H1 (cell line): ENCODE results near the gene ATP6V1G3. TPM values are rescaled to one million over a fixed set of nuclear protein-coding genes. Genes with fewer than 3 reads are reported as not detected.

Source experiments
- CTCF ChIA-PET: fragments of 300-600 bp; sonication (Branson Sonifier 250); formaldehyde crosslinking; loops from one replicate; lab custom pipeline; 2021; ENCODE audit not compliant: partially characterized antibody; lab: Charles Lee
- POLR2A ChIA-PET: fragments of 300-600 bp; sonication (Branson Sonifier 250); formaldehyde crosslinking; loops from one replicate; lab custom pipeline; 2021; ENCODE audit warnings: inconsistent platforms; ENCODE audit not compliant: partially characterized antibody; lab: Charles Lee
- DNase-seq, 2 experiments: peaks; one replicate each; pipeline versions ENCODE4 v3.0.0 to v3.0.0-alpha.2; 2010 to 2022; ENCODE audit warnings: low spot score in 2 of 2, low read depth in 1 of 2, mixed read lengths in 1 of 2
- FAIRE-seq: peaks from 2 replicates; lab custom pipeline; 2011; peaks lifted over from hg19 to GRCh38; lab: Jason Lieb, UNC
- H2AFZ ChIP-seq: 2 replicates; pipeline ENCODE4 v1.8.1; 2012; ENCODE audit warnings: low read length, inconsistent platforms
- H2AK5ac ChIP-seq: 2 replicates; pipeline ENCODE4 v1.6.1; 2013; ENCODE audit warnings: low read depth, low read length
- H2BK120ac ChIP-seq: replicated peaks from 2 replicates; pipeline ENCODE3; 2013; ENCODE audit warnings: low read depth, low read length, inconsistent platforms
- H2BK12ac ChIP-seq: 2 replicates; pipeline ENCODE4 v1.6.1; 2013; ENCODE audit warnings: low read depth, low read length
- H2BK15ac ChIP-seq: 2 replicates; pipeline ENCODE4 v1.6.1; 2013; ENCODE audit warnings: low read length
- H2BK20ac ChIP-seq: 2 replicates; pipeline ENCODE4 v1.6.1; 2013; ENCODE audit warnings: low read length
- H2BK5ac ChIP-seq: 2 replicates; pipeline ENCODE4 v1.6.1; 2013; ENCODE audit warnings: low read depth, low read length
- H3K14ac ChIP-seq: 2 replicates; pipeline ENCODE4 v1.6.1; 2013; ENCODE audit warnings: inconsistent platforms; ENCODE audit not compliant: insufficient read length
- H3K18ac ChIP-seq: 2 replicates; pipeline ENCODE4 v1.6.1; 2013; ENCODE audit warnings: low read length; ENCODE audit errors: extremely low read depth
- H3K23ac ChIP-seq: 2 replicates; pipeline ENCODE4 v1.6.1; 2013; ENCODE audit warnings: inconsistent platforms; ENCODE audit not compliant: insufficient read length
- H3K23me2 ChIP-seq: 2 replicates; pipeline ENCODE4 v1.6.1; 2013; ENCODE audit warnings: low read depth, low read length
- H3K27ac ChIP-seq: 2 replicates; pipeline ENCODE4 v1.6.1; 2011; ENCODE audit warnings: low read depth, low read length, inconsistent platforms
- H3K27me3 ChIP-seq, 4 experiments: replicated peaks in 1 of 4; 1 replicate in 1 of 4; 2 replicates in 3 of 4; pipeline versions ENCODE4 v1.6.1 to v1.8.1; 2011 to 2013; ENCODE audit warnings: low read length in 3 of 4, mild to moderate bottlenecking in 3 of 4, inconsistent platforms in 2 of 4, mixed read lengths in 2 of 4, moderate library complexity in 1 of 4; ENCODE audit not compliant: control insufficient read depth in 3 of 4, insufficient read depth in 3 of 4; ENCODE audit errors: extremely low read depth in 1 of 4
- H3K36me3 ChIP-seq, 4 experiments: 2 replicates each; pipeline versions ENCODE4 v1.6.1 to v1.8.1; 2011 to 2013; ENCODE audit warnings: mild to moderate bottlenecking in 4 of 4, low read length in 3 of 4, moderate library complexity in 2 of 4, control low read depth in 1 of 4, inconsistent platforms in 1 of 4; ENCODE audit not compliant: insufficient read depth in 4 of 4, control insufficient read depth in 2 of 4
- H3K4ac ChIP-seq: replicated peaks from 2 replicates; pipeline ENCODE3; 2013; ENCODE audit warnings: low read length, low read depth, mixed read lengths, inconsistent platforms; ENCODE audit not compliant: insufficient read length
- H3K4me1 ChIP-seq, 4 experiments: replicated peaks in 1 of 4; 1 replicate in 1 of 4; 2 replicates in 3 of 4; pipeline versions ENCODE4 v1.6.1 to v1.8.1; 2011 to 2013; ENCODE audit warnings: low read length in 3 of 4, inconsistent platforms in 2 of 4, mixed read lengths in 1 of 4; ENCODE audit not compliant: insufficient read depth in 4 of 4, control insufficient read depth in 3 of 4
- H3K4me2 ChIP-seq, 2 experiments: 2 replicates each; pipeline versions ENCODE4 v1.6.1 to v1.8.1; 2011 to 2013; ENCODE audit warnings: low read depth in 2 of 2, low read length in 2 of 2, control low read depth in 1 of 2, inconsistent platforms in 1 of 2, mild to moderate bottlenecking in 1 of 2; ENCODE audit not compliant: insufficient read depth in 1 of 2
- H3K4me3 ChIP-seq, 4 experiments: fragments of 200-600, 300-600 bp in 1 of 4; sonication (generic), shearing (Covaris generic), sonication (Bioruptor Twin) in 1 of 4; 2 replicates each; pipeline versions ENCODE4 v1.5.1 to v1.8.1; 2011 to 2016; ENCODE audit warnings: low read length in 4 of 4, low read depth in 3 of 4, control low read depth in 2 of 4, inconsistent platforms in 2 of 4, mild to moderate bottlenecking in 2 of 4, mixed read lengths in 1 of 4, moderate library complexity in 1 of 4; ENCODE audit not compliant: insufficient read depth in 2 of 4; ENCODE audit errors: extremely low read depth in 1 of 4
- H3K56ac ChIP-seq: replicated peaks from 2 replicates; pipeline ENCODE3; 2013; ENCODE audit warnings: low read depth, mild to moderate bottlenecking, mixed read lengths, low read length, inconsistent platforms; ENCODE audit not compliant: insufficient read length
- H3K79me1 ChIP-seq: 2 replicates; pipeline ENCODE4 v1.6.1; 2013; ENCODE audit warnings: low read depth, low read length, control low read depth
- H3K79me2 ChIP-seq, 2 experiments: 2 replicates each; pipeline versions ENCODE4 v1.6.1 to v1.8.1; 2012 to 2013; ENCODE audit warnings: low read length in 2 of 2, mild to moderate bottlenecking in 2 of 2, inconsistent platforms in 1 of 2; ENCODE audit not compliant: insufficient read depth in 2 of 2, control insufficient read depth in 1 of 2
- H3K9ac ChIP-seq, 4 experiments: replicated peaks in 1 of 4; 1 replicate in 1 of 4; 2 replicates in 3 of 4; pipeline versions ENCODE4 v1.6.1 to v1.8.1; 2011 to 2013; ENCODE audit warnings: low read depth in 3 of 4, low read length in 3 of 4, control low read depth in 2 of 4, mild to moderate bottlenecking in 2 of 4, moderate library complexity in 2 of 4, inconsistent platforms in 1 of 4; ENCODE audit errors: extremely low read depth in 1 of 4
- H3K9me3 ChIP-seq, 2 experiments: 2 replicates each; pipeline versions ENCODE4 v1.6.1 to v1.8.1; 2012 to 2013; ENCODE audit warnings: mild to moderate bottlenecking in 2 of 2, moderate library complexity in 2 of 2, control low read depth in 1 of 2, inconsistent platforms in 1 of 2, low read depth in 1 of 2, low read length in 1 of 2, mixed read lengths in 1 of 2; ENCODE audit not compliant: insufficient read depth in 2 of 2
- H4K20me1 ChIP-seq, 2 experiments: replicated peaks in 1 of 2; 2 replicates each; pipeline versions ENCODE3 to v1.8.1; 2011 to 2013; ENCODE audit warnings: inconsistent platforms in 2 of 2, low read length in 2 of 2, mild to moderate bottlenecking in 1 of 2; ENCODE audit not compliant: insufficient read depth in 2 of 2, control insufficient read depth in 1 of 2
- H4K5ac ChIP-seq: 2 replicates; pipeline ENCODE4 v1.6.1; 2013; ENCODE audit warnings: low read length, low read depth, mixed read lengths, inconsistent platforms; ENCODE audit not compliant: insufficient read length
- H4K8ac ChIP-seq: 2 replicates; pipeline ENCODE4 v1.8.0; 2013; ENCODE audit warnings: mild to moderate bottlenecking, moderate library complexity, low read length, inconsistent platforms; ENCODE audit not compliant: insufficient read depth; ENCODE audit errors: extremely low read depth
- H4K91ac ChIP-seq: replicated peaks from 2 replicates; pipeline ENCODE3; 2013; ENCODE audit warnings: low read length, mixed read lengths, inconsistent platforms; ENCODE audit not compliant: insufficient read length
- BRCA1 ChIP-seq: IDR thresholded peaks from 2 replicates; pipeline ENCODE4 v1.6.1; 2012; ENCODE audit warnings: low read depth, low read length, improper control_type of control experiment
- FOSL1 ChIP-seq: IDR thresholded peaks from 2 replicates; pipeline ENCODE4 v1.6.1; 2011; ENCODE audit warnings: mild to moderate bottlenecking, low read depth, low read length, moderate library complexity; ENCODE audit not compliant: insufficient read depth
- KDM1A ChIP-seq: fragments of 200-600, 300-600 bp; sonication (generic); IDR thresholded peaks from 2 replicates; pipeline ENCODE4 v1.7.1; 2016; ENCODE audit warnings: mild to moderate bottlenecking, low read length, borderline replicate concordance
- MAFK ChIP-seq: IDR thresholded peaks from 2 replicates; pipeline ENCODE4 v1.6.1; 2012; ENCODE audit warnings: low read depth, mild to moderate bottlenecking, improper control_type of control experiment, low read length
- PHF8 ChIP-seq: fragments of 200-600 bp; sonication (generic); conservative IDR thresholded peaks from 2 replicates; pipeline ENCODE4 v1.7.1; 2012; ENCODE audit warnings: low read depth, mild to moderate bottlenecking, inconsistent platforms, low read length, moderate library complexity
- POU5F1 ChIP-seq: IDR thresholded peaks from 2 replicates; pipeline ENCODE4 v1.6.1; 2011; ENCODE audit warnings: low read depth, mild to moderate bottlenecking, low read length, moderate library complexity
- RAD21 ChIP-seq, 2 experiments: IDR thresholded peaks in 1 of 2; conservative IDR thresholded peaks in 1 of 2; 2 replicates each; pipeline ENCODE4 v1.6.1; 2011; ENCODE audit warnings: low read depth in 2 of 2, low read length in 2 of 2, improper control_type of control experiment in 1 of 2, inconsistent platforms in 1 of 2, mild to moderate bottlenecking in 1 of 2, moderate library complexity in 1 of 2
- SIRT6 ChIP-seq: IDR thresholded peaks from one replicate; pipeline ENCODE4 v1.7.1; 2012; ENCODE audit warnings: low read length, inconsistent platforms
- TAF7 ChIP-seq: optimal IDR thresholded peaks from 2 replicates; pipeline ENCODE3; 2011; ENCODE audit warnings: low read depth, mild to moderate bottlenecking, inconsistent platforms, low read length, moderate library complexity, borderline replicate concordance
- USF2 ChIP-seq: IDR thresholded peaks from 2 replicates; pipeline ENCODE4 v1.6.1; 2011; ENCODE audit warnings: low read length, improper control_type of control experiment
- polyA plus RNA-seq, 7 experiments: library from polyadenylated mRNA; depleted of rRNA in 3 of 7; stranded (reverse) in 5 of 7; unstranded in 2 of 7; fragments of >200 nt in 5 of 7; fragments of 200-250 nt in 2 of 7; gene quantifications; 1 replicate in 5 of 7; 2 replicates in 1 of 7; 4 replicates in 1 of 7; pipeline versions ENCODE4 v1.2.1 to v1.2.3, GENCODE V29; 2011 to 2013; ENCODE audit warnings: missing spikeins in 2 of 7, mixed read lengths in 2 of 7
- total RNA-seq: library from RNA; stranded (reverse); fragmentation: NEBNext Ultra II Directional; extraction: Animal tissue kit (Norgen Biotek cat#: 25700); gene quantifications from 2 replicates; pipeline ENCODE4 v1.2.1, GENCODE V29; 2021

ATP6V1G3 gene
- total and polyA plus RNA-seq, 2 of the 8 experiments (the other 6 are each of a cell fraction or from before 2014, with no cell fraction given) = not detected

GRCh38 chr1:198486903-198487302 lies 53.6 kb downstream of the ATP6V1G3 start:
- no peak overlapping the region for H3K4me3 ChIP-seq
- no peak overlapping the region for H2BK20ac ChIP-seq
- H2BK12ac ChIP-seq = no peak overlapping the region
- FAIRE-seq (no peak), DNase-seq (no peak)
- H3K27me3 ChIP-seq = no peaks in the 10 kb centered on the region
- H3K36me3 ChIP-seq = no peaks in the 10 kb centered on the region
- TF ChIP-seq TAF7 (no peak), USF2 (no peak), POU5F1 (no peak), RAD21 (IDR thresholded peaks at IDR 0.05 in 1 of 2, conservative IDR thresholded peaks at IDR 0.05 in 1 of 2; ENCODE audit: low read depth in 2 of 2, low read length in 2 of 2) (no peak), MAFK (no peak), BRCA1 (no peak), FOSL1 (no peak), PHF8 (no peak), SIRT6 (no peak), KDM1A (no peak)
- H4K91ac ChIP-seq = no peak overlapping the region
- no peak overlapping the region for H3K56ac ChIP-seq
- no peak overlapping the region for H3K18ac ChIP-seq
- no peak overlapping the region for H2AK5ac ChIP-seq
- H3K14ac ChIP-seq = no peak overlapping the region
- ChIA-PET POLR2A (no interaction called here), CTCF (interaction anchor here (0.5 to 1.4 kb wide), 3 partner anchors 212 to 563 kb away, joined by 3 to 4 read pairs (median 3); no protein-coding TSS in a partner anchor)
- no peak overlapping the region for H2BK15ac ChIP-seq
- no peaks in the 10 kb centered on the region for H3K79me1 ChIP-seq
- no peak overlapping the region for H3K4ac ChIP-seq
- H3K9me3 ChIP-seq = no peaks in the 10 kb centered on the region
- no peak overlapping the region for H2BK120ac ChIP-seq
- H3K27ac ChIP-seq = no peak overlapping the region
- H2BK5ac ChIP-seq = no peak overlapping the region
- H4K5ac ChIP-seq = no peak overlapping the region
- H4K8ac ChIP-seq = no peak overlapping the region
- no peak overlapping the region for H3K23ac ChIP-seq
- no peak overlapping the region for H2AFZ ChIP-seq
- H3K4me2 ChIP-seq = no peak overlapping the region
- H4K20me1 ChIP-seq = no peaks in the 10 kb centered on the region
- no peaks in the 10 kb centered on the region for H3K23me2 ChIP-seq
- H3K9ac ChIP-seq = no peak overlapping the region
- no peaks in the 10 kb centered on the region for H3K4me1 ChIP-seq
- no peaks in the 10 kb centered on the region for H3K79me2 ChIP-seq
